Activated CD8-positive, alpha-beta memory T cell treated with anti-CD3 and anti-CD28 coated beads, Interleukin-2, amount 50 U/mL, for 24 hours (primary cell): ENCODE measurements around the gene DROSHA.
"Not testable (repeated sequence)": the region's sequence is repeated elsewhere in the genome, so short reads cannot be mapped to it uniquely, and the experiment has no call there.

ENCODE experiments used
- DNase-seq: peaks from one replicate; pipeline ENCODE4 v3.0.0-alpha.2; 2020; ENCODE audit errors: extremely low read depth

Gene DROSHA

GRCh38 chr5:31531888-31532547, at the start of gene DROSHA, which contains the start of gene C5orf22:
Gene DROSHA (minus strand): TSS chr5:31532093. CDS start chr5:31529059, 3,034 bp downstream.
Gene C5orf22 (plus strand): TSS chr5:31532301. CDS start chr5:31532393, 92 bp downstream.
- peak; percentile 88 for DNase-seq

- no peak for DNase-seq
Observed at GRCh38 chr5:31579558-31579957, 47.7 kb upstream of the DROSHA start.

- DNase-seq: no peak
Observed at GRCh38 chr5:31577438-31577837, 45.5 kb upstream of the DROSHA start.

- no peak for DNase-seq
Observed at GRCh38 chr5:31574772-31575171, 42.9 kb upstream of the DROSHA start.

GRCh38 chr5:31573494-31574142, 41.7 kb upstream of the DROSHA start:
- DNase-seq: no peak

GRCh38 chr5:31569068-31569467, 37.2 kb upstream of the DROSHA start:
- no peak for DNase-seq

GRCh38 chr5:31568302-31568835, 36.5 kb upstream of the DROSHA start:
- no peak for DNase-seq

GRCh38 chr5:31566362-31566761, 34.5 kb upstream of the DROSHA start:
- not testable (repeated sequence) for DNase-seq

GRCh38 chr5:31563216-31563615, 31.3 kb upstream of the DROSHA start:
- DNase-seq: no peak

- DNase-seq: no peak
Observed at GRCh38 chr5:31561946-31562345, 30.1 kb upstream of the DROSHA start.

GRCh38 chr5:31559942-31560341, 28.0 kb upstream of the DROSHA start:
- DNase-seq: no peak

GRCh38 chr5:31556461-31556860, 24.6 kb upstream of the DROSHA start:
- no peak for DNase-seq

- DNase-seq: no peak
Observed at GRCh38 chr5:31554552-31554951, 22.7 kb upstream of the DROSHA start.

GRCh38 chr5:31553863-31554262, 22.0 kb upstream of the DROSHA start:
- DNase-seq: no peak

GRCh38 chr5:31551878-31552277, 20.0 kb upstream of the DROSHA start:
- DNase-seq: no peak

- not testable (repeated sequence) for DNase-seq
Observed at GRCh38 chr5:31549114-31549513, 17.2 kb upstream of the DROSHA start.

GRCh38 chr5:31537851-31538250, 6.0 kb upstream of the DROSHA start:
- DNase-seq: no peak

- DNase-seq: no peak
Observed at GRCh38 chr5:31537349-31537748, 5.5 kb upstream of the DROSHA start.

GRCh38 chr5:31536873-31537272, 5.0 kb upstream of the DROSHA start:
- no peak for DNase-seq

- no peak for DNase-seq
Observed at GRCh38 chr5:31534527-31535046, 2.7 kb upstream of the DROSHA start.

- DNase-seq: peak; percentile 3
Observed at GRCh38 chr5:31531543-31531887, 378 bp downstream of the DROSHA start.

- DNase-seq: no peak
Observed at GRCh38 chr5:31530541-31531265, 1.2 kb downstream of the DROSHA start.
